Esophagus muscularis mucosa (tissue), 4 donors: ENCODE results near the gene PLXNA4. TPM values are rescaled to one million over a fixed set of nuclear protein-coding genes. Genes with fewer than 3 reads are reported as not detected.

Source experiments
- DNase-seq: peaks from one replicate; pipeline ENCODE4 v3.0.0-alpha.2; 2017; ENCODE audit errors: extremely low spot score
- H3K27ac ChIP-seq, 4 donors: fragments of 200-600 bp; sonication (generic); replicated peaks in 1 of 4; 1 replicate in 3 of 4; 2 replicates in 1 of 4; pipeline ENCODE4 v1.5.1; 2016 to 2019; ENCODE audit warnings: mild to moderate bottlenecking in 1 of 4
- H3K27me3 ChIP-seq, 4 donors: fragments of 200-600 bp; sonication (generic); one replicate each; pipeline versions ENCODE4 v1.5.1 to v1.6.0; 2016 to 2019
- H3K36me3 ChIP-seq, 4 donors: fragments of 200-600 bp; sonication (generic); one replicate each; pipeline ENCODE4 v1.5.1; 2016 to 2019
- H3K4me1 ChIP-seq, 4 donors: fragments of 200-600 bp; sonication (generic); one replicate each; pipeline ENCODE4 v1.5.1; 2016 to 2019
- H3K4me3 ChIP-seq, 4 donors: fragments of 200-600 bp; sonication (generic); 1 replicate in 2 of 4; 2 replicates in 2 of 4; pipeline ENCODE4 v1.5.1; 2016 to 2019; ENCODE audit warnings: mild to moderate bottlenecking in 4 of 4, moderate library complexity in 1 of 4
- H3K9me3 ChIP-seq, 4 donors: fragments of 200-600 bp; sonication (generic); 1 replicate in 3 of 4; 2 replicates in 1 of 4; pipeline ENCODE4 v1.5.1; 2016 to 2019
- EP300 ChIP-seq: sonication (generic); formaldehyde crosslinking; IDR thresholded peaks from one replicate; pipeline ENCODE4 v1.6.1; 2017; ENCODE audit warnings: antibody characterized with exemption
- POLR2A ChIP-seq: fragments of 450-650 bp; IDR thresholded peaks from one replicate; pipeline ENCODE4 v1.6.1; 2017; ENCODE audit warnings: antibody characterized with exemption, moderate library complexity, mild to moderate bottlenecking, low read depth
- POLR2AphosphoS5 ChIP-seq, 2 donors: sonication (generic); formaldehyde crosslinking; IDR thresholded peaks; one replicate each; pipeline ENCODE4 v1.6.1; 2017; ENCODE audit warnings: antibody characterized with exemption in 2 of 2
- WGBS: methylation state at CpG from one replicate; pipeline ENCODE4 v1.1.5; 2018; 5-methylcytosine and 5-hydroxymethylcytosine counted together
- intact Hi-C: fragments of 100-400 bp; cut with DNase I; formaldehyde crosslinking; loops from one replicate; pipeline ENCODE4 v1.15.1; 2023
- total RNA-seq, 4 donors: library from RNA; depleted of rRNA; stranded (reverse); fragments of >200 nt; gene quantifications; one replicate each; pipeline versions ENCODE4 v1.1.0 to v1.2.1, GENCODE V29; 2016
- TF ChIP-seq, protein P1 (sequence below), 3 experiments: fragments of 200-600 bp in 2 of 3; fragments of 450-650 bp in 1 of 3; sonication (generic) in 2 of 3; IDR thresholded peaks; one replicate each; pipeline ENCODE4 v1.5.1; 2017 to 2019; ENCODE audit warnings: antibody characterized with exemption in 3 of 3, mild to moderate bottlenecking in 2 of 3, moderate library complexity in 1 of 3

Gene PLXNA4
- total RNA-seq, 4 donors from 2014 or later, result 5.0 to 9.5 (median 6.6) TPM

DNA sequence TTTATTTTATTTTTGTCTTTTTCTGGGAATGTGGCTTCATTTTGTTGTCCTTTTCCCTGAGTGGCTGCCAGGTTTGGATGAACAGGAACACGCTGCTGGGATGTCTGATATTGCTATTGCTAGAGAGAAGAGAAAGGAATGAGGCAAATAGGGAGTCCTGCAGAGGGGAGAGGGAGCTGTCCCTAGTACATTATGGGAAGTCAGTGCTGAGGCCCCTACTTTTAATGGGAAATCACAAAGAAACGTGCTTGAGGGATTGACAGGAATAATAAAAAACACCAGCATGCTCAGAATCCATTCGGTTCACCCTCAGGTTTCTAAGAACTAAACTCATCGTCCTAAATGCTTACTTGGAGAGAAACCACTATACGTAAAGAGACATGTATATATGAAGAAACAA, 306.6 kb downstream of the PLXNA4 start:
- H3K4me3 ChIP-seq, result no peak overlapping the region
- H3K9me3 ChIP-seq, result no peaks in the 10 kb centered on the region
- H3K27me3 ChIP-seq, result no peaks in the 10 kb centered on the region
- no peak for DNase-seq
- intact Hi-C loops, result no loop called here
- WGBS, result 67% methylated on average over 5 of the region's 5 CpGs
- no peaks in the 10 kb centered on the region for H3K4me1 ChIP-seq
- H3K27ac ChIP-seq, result no peak overlapping the region
- no peaks in the 10 kb centered on the region for H3K36me3 ChIP-seq
- TF ChIP-seq POLR2AphosphoS5 (IDR thresholded peaks at IDR 0.05) (no peak), EP300 (no peak), POLR2A (no peak)
- TF ChIP-seq, protein P1, sequence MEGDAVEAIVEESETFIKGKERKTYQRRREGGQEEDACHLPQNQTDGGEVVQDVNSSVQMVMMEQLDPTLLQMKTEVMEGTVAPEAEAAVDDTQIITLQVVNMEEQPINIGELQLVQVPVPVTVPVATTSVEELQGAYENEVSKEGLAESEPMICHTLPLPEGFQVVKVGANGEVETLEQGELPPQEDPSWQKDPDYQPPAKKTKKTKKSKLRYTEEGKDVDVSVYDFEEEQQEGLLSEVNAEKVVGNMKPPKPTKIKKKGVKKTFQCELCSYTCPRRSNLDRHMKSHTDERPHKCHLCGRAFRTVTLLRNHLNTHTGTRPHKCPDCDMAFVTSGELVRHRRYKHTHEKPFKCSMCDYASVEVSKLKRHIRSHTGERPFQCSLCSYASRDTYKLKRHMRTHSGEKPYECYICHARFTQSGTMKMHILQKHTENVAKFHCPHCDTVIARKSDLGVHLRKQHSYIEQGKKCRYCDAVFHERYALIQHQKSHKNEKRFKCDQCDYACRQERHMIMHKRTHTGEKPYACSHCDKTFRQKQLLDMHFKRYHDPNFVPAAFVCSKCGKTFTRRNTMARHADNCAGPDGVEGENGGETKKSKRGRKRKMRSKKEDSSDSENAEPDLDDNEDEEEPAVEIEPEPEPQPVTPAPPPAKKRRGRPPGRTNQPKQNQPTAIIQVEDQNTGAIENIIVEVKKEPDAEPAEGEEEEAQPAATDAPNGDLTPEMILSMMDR (IDR thresholded peaks at IDR 0.05), result no peak

DNA sequence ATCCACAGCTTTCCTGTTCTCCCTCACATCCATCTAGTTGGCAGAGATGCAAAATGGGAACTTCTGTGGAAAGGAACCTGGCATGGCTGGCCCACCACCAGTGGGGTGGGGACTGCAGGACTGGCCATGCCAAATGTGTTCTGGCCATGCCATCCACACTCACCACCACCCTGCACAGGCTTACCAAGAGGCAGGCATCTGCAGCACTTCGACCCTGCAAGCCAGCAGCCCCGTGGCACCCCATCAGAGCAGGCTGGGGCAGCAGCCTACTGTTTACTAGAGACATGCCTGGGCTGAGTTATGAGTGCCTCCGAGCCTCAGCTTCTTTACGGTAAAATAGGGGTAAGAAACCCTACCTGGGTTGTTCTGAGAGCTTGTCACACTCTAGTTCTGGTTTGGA, 313.1 kb downstream of the PLXNA4 start:
- intact Hi-C loops, result no loop called here
- H3K9me3 ChIP-seq, result no peaks in the 10 kb centered on the region
- TF ChIP-seq EP300, result no peak
- no peak for TF ChIP-seq POLR2AphosphoS5 (IDR thresholded peaks at IDR 0.05)
- TF ChIP-seq POLR2A, result no peak
- TF ChIP-seq, protein P1 (IDR thresholded peaks at IDR 0.05), result no peak
- no peak overlapping the region for H3K4me3 ChIP-seq
- H3K27ac ChIP-seq, result no peak overlapping the region
- 78% methylated on average over 2 of the region's 4 CpGs for WGBS
- H3K27me3 ChIP-seq, result no peaks in the 10 kb centered on the region
- no peaks in the 10 kb centered on the region for H3K4me1 ChIP-seq
- H3K36me3 ChIP-seq, result no peaks in the 10 kb centered on the region
- DNase-seq, result no peak

DNA sequence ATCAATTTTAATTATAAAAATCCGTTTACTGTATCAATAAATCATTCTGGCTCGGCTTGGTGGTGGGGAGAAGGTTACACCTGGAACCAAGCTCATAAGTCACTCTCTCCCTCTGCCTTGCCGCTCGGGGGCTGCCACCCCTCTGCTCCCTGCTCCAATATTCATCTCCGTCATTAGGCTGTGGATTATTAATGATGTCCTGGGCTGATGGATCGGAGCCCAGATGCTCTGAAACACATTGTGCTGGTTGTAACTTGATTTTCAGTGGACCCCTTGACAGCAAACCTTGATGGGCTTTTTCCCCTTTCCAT, 314.2 kb downstream of the PLXNA4 start:
- 55% methylated on average over 6 of the region's 6 CpGs for WGBS
- no peaks in the 10 kb centered on the region for H3K9me3 ChIP-seq
- DNase-seq, result no peak
- peaks cover 0 to 9% (median 7%) of the 10 kb centered on the region in 4 donors for H3K4me1 ChIP-seq
- TF ChIP-seq POLR2A (no peak), POLR2AphosphoS5 (IDR thresholded peaks at IDR 0.05) (no peak), EP300 (no peak)
- TF ChIP-seq, protein P1 (IDR thresholded peaks at IDR 0.05), result no peak
- H3K27ac ChIP-seq, result no peak overlapping the region
- H3K36me3 ChIP-seq, result no peaks in the 10 kb centered on the region
- no peaks in the 10 kb centered on the region for H3K27me3 ChIP-seq
- intact Hi-C loops, result no loop called here
- H3K4me3 ChIP-seq, result no peak overlapping the region

DNA sequence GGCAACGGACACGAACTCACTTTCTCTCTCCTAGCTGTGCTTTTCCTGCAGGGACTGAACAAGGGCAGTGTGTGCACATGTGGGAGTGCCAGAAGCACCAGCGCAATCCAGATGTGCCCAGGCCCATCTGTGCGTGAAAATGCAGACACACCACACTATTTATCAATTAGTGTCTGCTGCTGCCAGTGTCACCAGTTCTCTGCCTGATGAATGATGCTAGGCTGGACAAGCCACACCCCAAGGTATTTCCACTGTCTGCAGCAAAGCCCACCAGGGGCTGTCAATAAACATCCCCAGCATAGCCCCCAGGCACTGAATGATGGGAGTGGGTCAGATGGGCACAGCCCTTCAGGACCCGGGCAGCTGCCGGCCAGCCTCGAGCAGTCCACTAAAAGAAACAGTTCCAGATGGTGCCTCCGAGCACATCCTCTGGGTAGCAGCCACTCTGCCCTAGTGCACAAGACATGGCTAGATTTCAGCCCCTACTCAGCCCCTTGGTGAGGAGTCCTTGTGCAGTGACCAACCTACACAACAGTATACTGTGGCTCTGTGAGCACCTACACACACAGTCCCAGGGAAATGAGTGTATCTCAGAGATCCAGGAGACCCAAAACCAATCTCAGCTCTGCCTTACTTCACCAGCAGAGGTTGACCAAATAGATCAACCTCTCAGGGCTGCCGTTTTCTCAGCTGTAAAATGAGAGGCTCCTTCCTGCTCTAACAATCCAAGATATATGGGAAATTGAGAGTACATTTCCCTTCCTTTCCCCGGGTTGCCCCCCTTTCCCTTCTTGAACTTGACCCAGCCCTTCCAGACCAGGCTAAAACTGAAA, 314.7 kb downstream of the PLXNA4 start:
- DNase-seq, result no peak
- no peaks in the 10 kb centered on the region for H3K9me3 ChIP-seq
- no peaks in the 10 kb centered on the region for H3K27me3 ChIP-seq
- TF ChIP-seq POLR2AphosphoS5 (IDR thresholded peaks at IDR 0.05) (no peak), EP300 (no peak), POLR2A (no peak)
- TF ChIP-seq, protein P1 (IDR thresholded peaks at IDR 0.05), result no peak
- no peak overlapping the region for H3K4me3 ChIP-seq
- intact Hi-C loops, result no loop called here
- no peaks in the 10 kb centered on the region for H3K36me3 ChIP-seq
- H3K27ac ChIP-seq, result no peak overlapping the region
- peaks cover 0 to 15% (median 13%) of the 10 kb centered on the region in 4 donors for H3K4me1 ChIP-seq
- WGBS, result 67% methylated on average over 7 of the region's 10 CpGs
